Neural cell (in vitro differentiated cells): ENCODE results near the gene GTPBP6. TPM values are rescaled to one million over a fixed set of nuclear protein-coding genes. Genes with fewer than 3 reads are reported as not detected.

ENCODE experiments used
- H2AFZ ChIP-seq: fragments of 200-600, 300-800 bp; sonication (generic), shearing (Covaris generic); 2 replicates; pipeline ENCODE4 v1.6.0; 2014; ENCODE audit warnings: low read depth, mild to moderate bottlenecking, antibody characterized with exemption, low read length, moderate library complexity
- H3F3A ChIP-seq: fragments of 200-600 bp; shearing (Covaris generic); 2 replicates; pipeline ENCODE4 v1.6.1; 2016; ENCODE audit warnings: mild to moderate bottlenecking, moderate library complexity, mixed read lengths, antibody characterized with exemption, low read length; ENCODE audit not compliant: insufficient read depth, poor library complexity, severe bottlenecking
- H3K27ac ChIP-seq: fragments of 200-600, 300-800 bp; sonication (generic), shearing (Covaris generic); 2 replicates; pipeline ENCODE4 v1.5.1; 2014; ENCODE audit warnings: mild to moderate bottlenecking, low read length, moderate library complexity
- H3K27me3 ChIP-seq: fragments of 300-800, 200-600 bp; sonication (generic), shearing (Covaris generic); 2 replicates; pipeline ENCODE4 v1.6.0; 2014; ENCODE audit warnings: mild to moderate bottlenecking, low read depth, low read length, moderate library complexity; ENCODE audit not compliant: insufficient read depth
- H3K36me3 ChIP-seq: fragments of 300-800, 200-600 bp; sonication (generic), shearing (Covaris generic); 2 replicates; pipeline ENCODE4 v1.5.1; 2014; ENCODE audit warnings: mild to moderate bottlenecking, antibody characterized with exemption, low read length, moderate library complexity; ENCODE audit not compliant: insufficient read depth
- H3K4me2 ChIP-seq: fragments of 300-800, 200-600 bp; sonication (generic), shearing (Covaris generic); 2 replicates; pipeline ENCODE4 v1.6.0; 2014; ENCODE audit warnings: mild to moderate bottlenecking, low read length
- H3K4me3 ChIP-seq: fragments of 300-800, 200-600 bp; sonication (generic), shearing (Covaris generic); 2 replicates; pipeline ENCODE4 v1.5.1; 2014; ENCODE audit warnings: mild to moderate bottlenecking, low read length, moderate library complexity
- H3K79me2 ChIP-seq: fragments of 200-600 bp; shearing (Covaris generic); replicated peaks from 2 replicates; pipeline ENCODE4 v1.6.0; 2014; ENCODE audit warnings: mild to moderate bottlenecking, low read length, moderate library complexity; ENCODE audit not compliant: insufficient read depth
- H3K9ac ChIP-seq: fragments of 300-800, 200-600 bp; sonication (generic), shearing (Covaris generic); 2 replicates; pipeline ENCODE4 v1.6.1; 2016; ENCODE audit warnings: mild to moderate bottlenecking, low read length, mixed read lengths
- H3K9me2 ChIP-seq: fragments of 200-600 bp; shearing (Covaris generic); 2 replicates; pipeline ENCODE4 v1.6.1; 2016; ENCODE audit warnings: mild to moderate bottlenecking, low read length, mixed read lengths; ENCODE audit not compliant: insufficient read depth
- H3K9me3 ChIP-seq: fragments of 200-600, 300-800 bp; sonication (generic), shearing (Covaris generic); 2 replicates; pipeline ENCODE4 v1.6.1; 2016; ENCODE audit warnings: mild to moderate bottlenecking, mixed run types, low read length, moderate library complexity, mixed read lengths
- H4K20me1 ChIP-seq: fragments of 200-600 bp; shearing (Covaris generic); 2 replicates; pipeline ENCODE4 v1.6.1; 2016; ENCODE audit warnings: mild to moderate bottlenecking, mixed run types; ENCODE audit not compliant: insufficient read depth
- EP300 ChIP-seq: fragments of 450-650 bp; conservative IDR thresholded peaks from 2 replicates; pipeline ENCODE4 v1.6.1; 2014; ENCODE audit warnings: antibody characterized with exemption, mild to moderate bottlenecking, moderate library complexity; ENCODE audit not compliant: poor library complexity, severe bottlenecking
- EZH2 ChIP-seq: fragments of 200-600, 300-800 bp; shearing (Covaris generic), sonication (generic); IDR thresholded peaks from 2 replicates; pipeline ENCODE4 v1.6.1; 2014; ENCODE audit warnings: antibody characterized with exemption, low read length, borderline replicate concordance, mild to moderate bottlenecking; ENCODE audit not compliant: insufficient read depth, poor library complexity, severe bottlenecking
- MXI1 ChIP-seq: fragments of 450-650 bp; conservative IDR thresholded peaks from 2 replicates; pipeline ENCODE4 v1.6.1; 2014; ENCODE audit warnings: antibody characterized with exemption, mild to moderate bottlenecking; ENCODE audit not compliant: poor library complexity, severe bottlenecking
- POLR2AphosphoS5 ChIP-seq: IDR thresholded peaks from 2 replicates; pipeline ENCODE4 v1.6.1; 2012
- RAD21 ChIP-seq: fragments of 450-650 bp; conservative IDR thresholded peaks from 2 replicates; pipeline ENCODE4 v1.6.1; 2014; ENCODE audit warnings: antibody characterized with exemption, mild to moderate bottlenecking, moderate library complexity
- SMC3 ChIP-seq: fragments of 450-650 bp; conservative IDR thresholded peaks from 2 replicates; pipeline ENCODE4 v1.6.1; 2014; ENCODE audit warnings: antibody characterized with exemption, mild to moderate bottlenecking, moderate library complexity; ENCODE audit not compliant: poor library complexity
- TAF1 ChIP-seq: IDR thresholded peaks from 2 replicates; pipeline ENCODE4 v1.6.1; 2012; ENCODE audit warnings: low read depth
- polyA plus RNA-seq: library from polyadenylated mRNA; depleted of rRNA; stranded (reverse); fragments of >200 nt; gene quantifications from 2 replicates; pipeline ENCODE4 v1.2.3, GENCODE V29; 2014
- TF ChIP-seq, protein P1 (sequence below): IDR thresholded peaks from 2 replicates; pipeline ENCODE4 v1.6.1; 2012; ENCODE audit warnings: borderline replicate concordance
- TF ChIP-seq, protein P2 (sequence below): fragments of 450-650 bp; IDR thresholded peaks from 2 replicates; pipeline ENCODE4 v1.5.1; 2014; ENCODE audit warnings: antibody characterized with exemption, mild to moderate bottlenecking, moderate library complexity; ENCODE audit not compliant: poor library complexity, severe bottlenecking

GTPBP6 gene
- polyA plus RNA-seq, 1 donor from 2014 or later, result 23.6 TPM

DNA sequence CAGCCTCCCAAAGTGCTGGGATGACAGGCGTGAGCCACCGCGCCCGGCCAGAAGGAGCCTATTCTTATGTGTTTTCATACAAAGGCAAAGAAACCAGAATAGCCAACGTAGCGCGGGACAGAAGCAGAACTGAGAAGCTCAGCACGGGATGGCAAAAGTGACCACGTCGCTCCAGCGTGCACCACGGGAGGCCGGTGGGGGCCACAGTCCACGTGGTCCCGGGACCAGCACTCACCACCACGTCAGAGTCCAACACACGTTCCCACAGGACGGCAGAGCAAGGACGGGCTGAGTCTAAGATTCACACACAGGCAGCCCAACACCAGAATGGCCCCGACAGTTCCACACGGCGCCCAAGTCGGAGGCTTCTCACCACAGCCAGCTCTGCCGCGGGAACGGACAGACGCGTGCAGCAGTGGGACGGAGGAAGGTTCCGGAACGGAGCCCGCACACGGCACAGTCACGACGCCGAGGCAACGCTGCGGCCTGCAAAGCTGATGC, 18.8 kb upstream of the GTPBP6 start:
- Histone ChIP-seq H3K9me3 (peaks cover 3% of the 10 kb centered on the region), H3K36me3 (peaks cover 5% of the 10 kb centered on the region)

DNA sequence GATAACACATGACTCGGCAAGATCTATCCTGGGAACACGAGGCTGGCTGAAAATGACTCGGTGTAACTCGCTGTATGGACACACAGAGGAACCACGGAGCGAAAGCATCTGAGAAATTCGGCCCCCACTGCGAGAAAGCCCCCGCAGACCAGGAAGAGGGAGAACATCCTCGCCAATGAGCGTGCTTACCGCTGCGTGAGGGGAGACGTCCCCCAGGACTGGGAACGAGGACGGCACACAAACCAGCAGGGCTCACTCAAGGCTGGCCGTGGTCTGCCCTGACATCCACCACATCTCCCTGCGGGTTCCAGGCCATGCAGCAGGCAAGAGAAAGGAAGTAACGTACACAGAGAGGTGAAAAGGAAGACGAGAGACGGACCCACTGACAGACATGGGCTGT, 17.6 kb upstream of the GTPBP6 start:
- H3K27me3 ChIP-seq, result no peaks in the 10 kb centered on the region
- no peak for TF ChIP-seq TAF1
- TF ChIP-seq SMC3, result no peak
- no peak for TF ChIP-seq POLR2AphosphoS5
- TF ChIP-seq RAD21, result no peak
- no peak for TF ChIP-seq MXI1
- TF ChIP-seq EP300, result no peak
- TF ChIP-seq, protein P1, sequence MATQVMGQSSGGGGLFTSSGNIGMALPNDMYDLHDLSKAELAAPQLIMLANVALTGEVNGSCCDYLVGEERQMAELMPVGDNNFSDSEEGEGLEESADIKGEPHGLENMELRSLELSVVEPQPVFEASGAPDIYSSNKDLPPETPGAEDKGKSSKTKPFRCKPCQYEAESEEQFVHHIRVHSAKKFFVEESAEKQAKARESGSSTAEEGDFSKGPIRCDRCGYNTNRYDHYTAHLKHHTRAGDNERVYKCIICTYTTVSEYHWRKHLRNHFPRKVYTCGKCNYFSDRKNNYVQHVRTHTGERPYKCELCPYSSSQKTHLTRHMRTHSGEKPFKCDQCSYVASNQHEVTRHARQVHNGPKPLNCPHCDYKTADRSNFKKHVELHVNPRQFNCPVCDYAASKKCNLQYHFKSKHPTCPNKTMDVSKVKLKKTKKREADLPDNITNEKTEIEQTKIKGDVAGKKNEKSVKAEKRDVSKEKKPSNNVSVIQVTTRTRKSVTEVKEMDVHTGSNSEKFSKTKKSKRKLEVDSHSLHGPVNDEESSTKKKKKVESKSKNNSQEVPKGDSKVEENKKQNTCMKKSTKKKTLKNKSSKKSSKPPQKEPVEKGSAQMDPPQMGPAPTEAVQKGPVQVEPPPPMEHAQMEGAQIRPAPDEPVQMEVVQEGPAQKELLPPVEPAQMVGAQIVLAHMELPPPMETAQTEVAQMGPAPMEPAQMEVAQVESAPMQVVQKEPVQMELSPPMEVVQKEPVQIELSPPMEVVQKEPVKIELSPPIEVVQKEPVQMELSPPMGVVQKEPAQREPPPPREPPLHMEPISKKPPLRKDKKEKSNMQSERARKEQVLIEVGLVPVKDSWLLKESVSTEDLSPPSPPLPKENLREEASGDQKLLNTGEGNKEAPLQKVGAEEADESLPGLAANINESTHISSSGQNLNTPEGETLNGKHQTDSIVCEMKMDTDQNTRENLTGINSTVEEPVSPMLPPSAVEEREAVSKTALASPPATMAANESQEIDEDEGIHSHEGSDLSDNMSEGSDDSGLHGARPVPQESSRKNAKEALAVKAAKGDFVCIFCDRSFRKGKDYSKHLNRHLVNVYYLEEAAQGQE, result no peak
- no peak for TF ChIP-seq EZH2
- TF ChIP-seq, protein P2, sequence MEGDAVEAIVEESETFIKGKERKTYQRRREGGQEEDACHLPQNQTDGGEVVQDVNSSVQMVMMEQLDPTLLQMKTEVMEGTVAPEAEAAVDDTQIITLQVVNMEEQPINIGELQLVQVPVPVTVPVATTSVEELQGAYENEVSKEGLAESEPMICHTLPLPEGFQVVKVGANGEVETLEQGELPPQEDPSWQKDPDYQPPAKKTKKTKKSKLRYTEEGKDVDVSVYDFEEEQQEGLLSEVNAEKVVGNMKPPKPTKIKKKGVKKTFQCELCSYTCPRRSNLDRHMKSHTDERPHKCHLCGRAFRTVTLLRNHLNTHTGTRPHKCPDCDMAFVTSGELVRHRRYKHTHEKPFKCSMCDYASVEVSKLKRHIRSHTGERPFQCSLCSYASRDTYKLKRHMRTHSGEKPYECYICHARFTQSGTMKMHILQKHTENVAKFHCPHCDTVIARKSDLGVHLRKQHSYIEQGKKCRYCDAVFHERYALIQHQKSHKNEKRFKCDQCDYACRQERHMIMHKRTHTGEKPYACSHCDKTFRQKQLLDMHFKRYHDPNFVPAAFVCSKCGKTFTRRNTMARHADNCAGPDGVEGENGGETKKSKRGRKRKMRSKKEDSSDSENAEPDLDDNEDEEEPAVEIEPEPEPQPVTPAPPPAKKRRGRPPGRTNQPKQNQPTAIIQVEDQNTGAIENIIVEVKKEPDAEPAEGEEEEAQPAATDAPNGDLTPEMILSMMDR, result no peak
- no peaks in the 10 kb centered on the region for H4K20me1 ChIP-seq
- H3K9me3 ChIP-seq, result no peaks in the 10 kb centered on the region
- no peak overlapping the region for H3K4me2 ChIP-seq
- H3F3A ChIP-seq, result no peaks in the 10 kb centered on the region
- no peak overlapping the region for H3K27ac ChIP-seq
- no peaks in the 10 kb centered on the region for H3K79me2 ChIP-seq
- H3K9ac ChIP-seq, result no peak overlapping the region
- H2AFZ ChIP-seq, result no peak overlapping the region
- H3K9me2 ChIP-seq, result no peaks in the 10 kb centered on the region
- H3K36me3 ChIP-seq, result no peaks in the 10 kb centered on the region
- H3K4me3 ChIP-seq, result no peak overlapping the region

More for the DNA sequence above, 18.8 kb upstream of the GTPBP6 start:
- no peak overlapping the region for H3K27ac ChIP-seq
- H2AFZ ChIP-seq, result no peak overlapping the region
- no peak for TF ChIP-seq MXI1
- TF ChIP-seq POLR2AphosphoS5, result no peak
- no peak for TF ChIP-seq EZH2
- no peak overlapping the region for H3K4me2 ChIP-seq
- H3K9me2 ChIP-seq, result no peaks in the 10 kb centered on the region
- no peak overlapping the region for H3K4me3 ChIP-seq
- no peaks in the 10 kb centered on the region for H3F3A ChIP-seq
- no peaks in the 10 kb centered on the region for H3K27me3 ChIP-seq
- H3K9ac ChIP-seq, result no peak overlapping the region
- no peaks in the 10 kb centered on the region for H4K20me1 ChIP-seq
- no peaks in the 10 kb centered on the region for H3K79me2 ChIP-seq

DNA sequence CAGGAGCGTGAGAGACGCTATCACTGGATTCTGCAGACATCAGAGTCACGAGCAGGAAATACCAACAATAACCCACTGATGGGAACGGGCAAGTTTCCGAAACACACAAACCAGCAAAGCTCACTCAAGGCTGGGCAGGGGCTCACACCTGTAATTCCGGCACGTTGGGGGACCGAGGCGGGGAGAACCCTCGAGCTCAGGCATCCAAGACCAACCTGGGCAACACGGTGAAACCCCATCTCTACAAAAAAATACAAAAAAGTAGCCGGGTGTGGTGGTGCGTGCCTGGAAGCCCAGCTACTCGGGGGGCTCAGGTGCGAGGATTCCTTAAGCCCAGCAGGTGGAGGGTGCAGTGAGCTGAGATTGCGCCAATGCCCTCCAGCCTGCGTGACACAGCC, 17.2 kb upstream of the GTPBP6 start:
- no peaks in the 10 kb centered on the region for H4K20me1 ChIP-seq
- H2AFZ ChIP-seq, result no peak overlapping the region
- no peak overlapping the region for H3K4me3 ChIP-seq
- no peak overlapping the region for H3K4me2 ChIP-seq
- H3K36me3 ChIP-seq, result no peaks in the 10 kb centered on the region
- no peaks in the 10 kb centered on the region for H3F3A ChIP-seq
- no peaks in the 10 kb centered on the region for H3K9me2 ChIP-seq
- no peaks in the 10 kb centered on the region for H3K27me3 ChIP-seq
- H3K9me3 ChIP-seq, result no peaks in the 10 kb centered on the region
- no peak overlapping the region for H3K27ac ChIP-seq
- H3K79me2 ChIP-seq, result no peaks in the 10 kb centered on the region
- TF ChIP-seq POLR2AphosphoS5 (no peak), MXI1 (no peak), RAD21 (no peak), EP300 (no peak), EZH2 (no peak), TAF1 (no peak), SMC3 (no peak)
- TF ChIP-seq, protein P1, result no peak
- TF ChIP-seq, protein P2, result no peak
- no peak overlapping the region for H3K9ac ChIP-seq
